CD4-positive, alpha-beta T cell treated with Interleukin-21 for 1 hour (primary cell): Measurements from ENCODE around the gene SMCR8.
"Not testable (repeated sequence)": the region's sequence is repeated elsewhere in the genome, so short reads cannot be mapped to it uniquely, and the experiment has no call there.

Experiments used
- DNase-seq: peaks from one replicate; pipeline ENCODE4 v3.0.0-alpha.2; 2020

Gene SMCR8

DNA sequence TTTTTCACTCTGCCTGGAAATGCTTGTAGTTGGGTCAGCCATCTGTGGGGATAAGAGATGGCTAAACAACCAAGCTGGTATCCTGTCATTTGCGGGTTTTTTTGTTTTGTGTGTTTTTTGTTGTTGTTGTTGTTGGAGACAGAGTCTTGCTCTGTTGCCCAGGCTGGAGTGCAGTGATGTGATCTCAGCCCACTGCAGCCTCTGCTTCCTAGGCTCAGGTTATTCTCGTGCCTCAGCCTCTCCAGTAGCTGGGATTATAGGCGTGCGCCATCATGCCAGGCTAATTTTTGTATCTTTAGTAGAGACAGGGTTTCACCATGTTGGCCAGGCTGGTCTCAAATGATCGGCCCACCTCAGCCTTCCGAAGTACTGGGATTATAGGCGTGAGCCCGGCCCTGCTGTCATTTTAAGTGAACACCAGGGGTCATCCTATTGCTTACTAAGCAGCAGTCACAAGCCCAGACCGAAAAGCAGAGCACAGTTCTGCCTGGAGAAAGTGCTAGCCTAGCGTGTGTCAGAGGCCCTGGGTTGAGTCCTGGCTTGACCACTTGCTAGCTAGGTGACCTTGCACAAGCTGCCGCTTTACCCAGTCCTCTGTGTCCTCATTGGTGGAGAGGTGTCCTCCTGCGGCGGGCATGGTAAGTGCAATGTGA, 4.6 kb downstream of the SMCR8 start:
- peak; percentile 11 for DNase-seq

- DNase-seq, result no peak
Measured at GRCh38 chr17:18320301-18320700, 5.2 kb downstream of the SMCR8 start.

- DNase-seq, result no peak
Measured at GRCh38 chr17:18321309-18321708, 6.2 kb downstream of the SMCR8 start.

GRCh38 chr17:18322522-18322921, 7.4 kb downstream of the SMCR8 start:
- no peak for DNase-seq

DNA sequence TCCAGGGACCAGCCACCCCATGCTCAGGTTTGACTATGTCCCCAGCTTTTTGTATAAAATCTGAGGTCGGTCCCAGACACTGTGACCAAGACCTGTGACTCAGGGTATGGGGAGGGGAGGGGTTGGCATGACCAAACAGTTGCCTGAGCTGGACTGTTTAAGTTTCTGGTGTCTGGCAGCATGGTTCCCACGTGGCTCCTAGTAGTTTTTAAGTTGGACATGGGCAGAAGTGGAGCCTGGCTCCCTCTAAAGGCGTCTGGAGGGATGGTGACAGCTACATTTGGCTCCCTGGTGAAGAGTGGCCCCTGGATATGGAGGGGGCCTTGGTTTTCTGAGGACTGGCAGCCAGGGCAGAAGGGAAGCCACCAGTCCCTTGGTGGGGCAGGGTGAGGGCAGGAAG, 7.9 kb downstream of the SMCR8 start:
- DNase-seq, result no peak

- DNase-seq, result no peak
Measured at GRCh38 chr17:18323507-18324139, 8.5 kb downstream of the SMCR8 start.

DNA sequence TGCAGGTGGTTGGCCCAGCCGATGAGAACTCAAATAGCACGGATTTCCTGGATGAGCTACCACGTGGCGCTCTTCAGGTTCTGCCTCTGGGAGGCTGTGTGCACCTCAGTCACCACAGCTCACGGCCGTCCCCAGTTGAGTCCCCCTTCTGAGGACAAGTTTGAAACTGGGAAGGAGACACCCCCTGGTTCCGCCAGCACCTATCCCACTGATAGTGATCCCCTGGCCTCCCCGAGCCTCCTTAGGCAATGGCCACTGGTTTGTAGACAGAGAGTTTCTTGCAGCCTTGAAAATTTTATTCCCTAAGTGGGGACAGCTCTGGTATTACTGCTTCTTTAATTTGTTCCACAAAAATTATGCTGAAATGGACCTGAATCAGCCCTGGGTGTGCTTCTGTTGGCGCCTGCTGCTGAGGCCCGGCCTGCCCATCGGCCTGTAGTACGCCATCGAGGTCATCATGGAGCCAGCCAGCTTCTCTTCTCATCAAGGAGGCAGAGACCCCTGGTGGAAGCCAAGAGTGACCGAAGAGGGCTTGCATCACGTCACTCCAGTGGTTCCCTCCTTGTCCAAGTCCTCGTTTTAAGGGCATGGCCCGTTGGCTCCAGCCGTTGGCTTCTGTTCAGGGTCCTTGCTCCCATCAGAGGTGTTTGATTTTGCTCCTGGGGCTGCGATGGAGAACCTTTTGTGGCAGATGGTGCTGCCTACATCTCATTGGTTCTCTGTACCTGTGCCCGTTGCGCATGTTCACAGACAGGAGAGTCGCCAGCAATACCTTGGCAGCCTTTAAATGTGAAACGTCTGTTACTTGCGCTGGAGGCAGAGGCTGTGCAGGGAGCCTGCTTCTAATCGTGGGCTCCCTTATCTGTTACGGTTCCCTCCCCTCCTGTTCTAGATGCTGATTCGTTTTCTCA, 9.3 kb downstream of the SMCR8 start:
- DNase-seq, result no peak

DNA sequence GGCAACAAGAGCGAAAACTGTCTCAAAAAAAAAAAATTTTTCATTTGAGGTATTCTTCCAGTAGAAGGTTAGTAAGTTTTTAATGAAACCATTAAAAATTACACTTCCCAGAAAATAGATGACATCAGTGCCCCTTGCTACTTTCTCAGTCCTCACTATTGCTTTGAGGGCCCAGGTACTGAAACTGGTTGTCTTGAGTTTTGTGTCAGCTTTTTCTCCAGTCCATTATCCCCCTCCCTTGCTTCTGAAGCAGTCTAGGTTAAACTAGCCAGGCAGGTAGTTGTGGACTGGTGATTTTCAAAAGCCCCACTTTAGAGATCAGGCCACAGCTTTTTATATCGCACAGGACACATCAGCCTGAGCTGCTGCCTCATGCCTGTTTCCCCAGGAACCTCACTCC, 10.9 kb downstream of the SMCR8 start:
- no peak for DNase-seq

- no peak for DNase-seq
Measured at GRCh38 chr17:18326572-18326971, 11.5 kb downstream of the SMCR8 start.

DNA sequence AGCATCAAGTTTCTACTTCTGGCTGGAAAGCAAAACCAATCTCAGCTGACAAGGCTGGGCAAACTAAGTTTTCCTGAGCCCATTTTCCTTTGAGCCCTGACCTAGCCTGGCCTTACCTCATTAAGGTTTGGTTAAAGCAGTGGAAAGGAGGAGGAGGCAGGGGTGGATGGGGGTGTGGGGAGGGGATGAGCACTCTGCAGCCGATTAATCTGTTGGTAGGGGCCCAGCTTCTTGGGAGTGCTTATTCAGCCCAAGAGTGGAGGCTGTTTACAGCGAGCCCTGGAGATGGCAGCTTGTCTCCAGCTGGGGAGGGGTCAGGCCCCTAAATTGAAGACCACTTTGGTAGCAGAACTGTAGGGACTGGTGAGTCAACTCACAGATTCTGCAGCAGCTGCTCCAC, 12.0 kb downstream of the SMCR8 start:
- DNase-seq, result no peak

GRCh38 chr17:18327556-18327955, 12.5 kb downstream of the SMCR8 start:
- no peak for DNase-seq

GRCh38 chr17:18328643-18329204, 13.6 kb downstream of the SMCR8 start:
- DNase-seq, result no peak

DNA sequence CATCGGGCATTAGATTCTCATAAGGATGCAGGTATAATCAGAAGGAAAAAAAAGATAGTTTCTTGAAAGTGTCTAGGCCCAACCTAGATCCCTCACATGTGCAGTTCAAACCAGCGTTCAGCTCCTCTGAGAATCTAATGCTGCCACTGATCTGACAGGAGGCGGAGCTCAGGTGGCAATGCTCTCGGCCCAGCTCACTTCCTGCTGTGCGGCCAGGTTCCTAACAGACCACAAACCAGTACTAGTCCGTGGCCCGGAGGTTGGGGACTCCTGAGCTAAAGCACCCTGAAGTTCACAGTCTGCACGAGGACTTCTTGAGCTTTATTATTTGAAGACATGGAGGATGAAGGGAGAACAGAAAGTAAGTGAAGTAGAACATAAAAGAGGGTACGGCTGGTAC, 16.8 kb downstream of the SMCR8 start:
- DNase-seq, result peak; percentile 36

GRCh38 chr17:18332909-18333489, 17.9 kb downstream of the SMCR8 start:
- DNase-seq, result no peak

DNA sequence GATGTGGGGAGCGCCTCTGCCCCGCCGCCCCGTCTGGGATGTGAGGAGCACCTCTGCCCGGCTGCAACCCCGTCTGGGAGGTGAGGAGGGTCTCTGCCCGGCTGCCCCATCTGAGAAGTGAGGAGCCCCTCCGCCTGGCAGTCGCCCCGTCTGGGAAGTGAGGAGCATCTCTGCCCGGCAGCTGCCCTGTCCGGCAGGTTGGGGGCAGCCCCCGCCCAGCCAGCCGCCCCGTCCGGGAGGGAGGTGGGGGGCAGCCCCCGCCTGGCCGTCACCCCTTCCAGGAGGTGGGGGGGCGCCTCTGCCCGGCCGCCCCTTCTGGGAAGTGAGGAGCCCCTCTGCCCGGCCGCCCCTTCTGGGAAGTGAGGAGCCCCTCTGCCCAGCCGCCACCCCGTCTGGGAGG, 23.1 kb downstream of the SMCR8 start:
- not testable (repeated sequence) for DNase-seq

- no peak for DNase-seq
Measured at GRCh38 chr17:18339933-18340332, 24.8 kb downstream of the SMCR8 start.

- no peak for DNase-seq
Measured at GRCh38 chr17:18344021-18344420, 28.9 kb downstream of the SMCR8 start.

DNA sequence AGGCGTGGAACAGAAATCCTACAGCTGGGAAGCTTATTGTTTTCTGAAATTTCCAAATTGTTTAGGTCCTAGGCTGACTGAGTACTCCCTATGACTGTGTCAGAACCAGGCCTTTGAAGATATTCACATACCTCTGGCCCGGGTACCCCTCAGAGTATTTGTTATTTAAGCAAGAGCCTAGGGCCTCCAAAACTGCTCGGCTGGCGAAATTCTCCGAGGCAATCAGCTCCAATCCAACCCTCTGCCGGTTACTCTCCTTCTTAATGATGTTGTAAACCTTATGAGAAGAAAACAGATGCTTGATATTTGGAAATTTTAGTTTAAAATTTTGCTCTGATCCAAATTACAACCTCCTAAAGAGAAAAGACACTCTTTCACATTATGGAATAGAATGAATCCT, 38.4 kb downstream of the SMCR8 start:
- no peak for DNase-seq

GRCh38 chr17:18356624-18357023, 41.5 kb downstream of the SMCR8 start:
- DNase-seq, result no peak

- DNase-seq, result no peak
Measured at GRCh38 chr17:18360518-18360917, 45.4 kb downstream of the SMCR8 start.

DNA sequence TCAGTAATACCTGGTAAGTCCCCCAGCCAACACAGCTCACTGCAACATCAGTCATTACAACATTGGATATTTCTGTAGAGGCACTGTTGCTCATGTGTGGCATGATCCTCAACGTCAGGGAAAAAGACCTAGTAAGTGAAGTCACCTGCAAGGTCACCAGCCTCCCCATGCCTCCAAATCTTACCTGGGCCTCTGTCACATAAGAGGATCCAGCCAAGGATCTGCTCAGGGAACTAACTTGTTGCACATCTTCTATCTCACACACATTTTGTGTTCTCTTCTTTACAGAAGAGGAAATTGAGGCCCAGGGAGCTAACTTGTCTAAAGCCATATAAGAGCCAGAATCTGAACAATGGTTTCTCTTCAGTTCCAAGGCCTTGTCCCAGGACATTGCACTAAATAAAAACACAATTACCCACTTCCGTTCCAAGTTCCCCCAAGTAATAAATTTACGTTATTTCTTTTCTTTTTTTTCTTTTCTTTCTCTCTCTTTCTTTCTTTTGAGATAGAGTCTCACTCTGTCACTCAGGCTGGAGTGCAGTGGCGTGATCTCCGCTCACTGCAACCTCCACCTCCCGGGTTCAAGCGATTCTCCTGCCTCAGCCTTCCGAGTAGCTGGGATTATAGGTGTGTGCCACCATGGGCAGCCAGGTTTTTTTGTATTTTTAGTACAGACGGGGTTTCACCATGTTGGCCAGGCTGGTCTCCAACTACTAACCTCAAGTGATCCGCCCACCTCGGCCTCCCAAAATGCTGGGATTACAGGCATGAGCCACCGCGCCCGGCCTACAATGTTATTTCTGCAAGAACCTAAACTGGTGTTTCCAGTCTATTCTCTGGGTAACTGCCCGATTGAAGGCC, 47.0 kb downstream of the SMCR8 start:
- no peak for DNase-seq

GRCh38 chr17:18362698-18363100, 47.6 kb downstream of the SMCR8 start:
- DNase-seq, result peak; percentile 2
